Neutrophil (primary cell): ENCODE measurements around the gene FXN.
A peak's percentile ranks its signal among the peaks of the same experiment; 100 is the strongest.

Experiments
- H3K27ac ChIP-seq: fragments of 200-600 bp; sonication (generic); 2 replicates; pipeline ENCODE4 v1.5.1; 2016; ENCODE audit warnings: mild to moderate bottlenecking, moderate library complexity
- H3K27me3 ChIP-seq: fragments of 200-600 bp; sonication (generic); 2 replicates; pipeline ENCODE4 v1.6.0; 2016; ENCODE audit warnings: mild to moderate bottlenecking
- H3K36me3 ChIP-seq: fragments of 200-600 bp; sonication (generic); 2 replicates; pipeline ENCODE4 v1.5.1; 2017
- H3K4me1 ChIP-seq, 2 experiments: fragments of 200-600 bp in 1 of 2; sonication (generic) in 1 of 2; 1 replicate in 1 of 2; 2 replicates in 1 of 2; pipeline versions ENCODE4 v1.5.1 to v1.6.1; 2013 to 2016; ENCODE audit warnings: low read depth in 1 of 2, low read length in 1 of 2, mild to moderate bottlenecking in 1 of 2, moderate library complexity in 1 of 2; ENCODE audit not compliant: control insufficient read depth in 1 of 2, insufficient read depth in 1 of 2
- H3K4me3 ChIP-seq, 2 experiments: fragments of 200-600 bp in 1 of 2; sonication (generic) in 1 of 2; 1 replicate in 1 of 2; 2 replicates in 1 of 2; pipeline ENCODE4 v1.5.1; 2013 to 2016; ENCODE audit warnings: low read depth in 1 of 2, low read length in 1 of 2, mild to moderate bottlenecking in 1 of 2, moderate library complexity in 1 of 2
- H3K9me3 ChIP-seq: fragments of 200-600 bp; sonication (generic); 2 replicates; pipeline ENCODE4 v1.5.1; 2016
- CTCF ChIP-seq: fragments of 200-600 bp; sonication (generic); IDR thresholded peaks from 2 replicates; pipeline ENCODE4 v1.5.1; 2016; ENCODE audit warnings: antibody characterized with exemption

Gene FXN

DNA sequence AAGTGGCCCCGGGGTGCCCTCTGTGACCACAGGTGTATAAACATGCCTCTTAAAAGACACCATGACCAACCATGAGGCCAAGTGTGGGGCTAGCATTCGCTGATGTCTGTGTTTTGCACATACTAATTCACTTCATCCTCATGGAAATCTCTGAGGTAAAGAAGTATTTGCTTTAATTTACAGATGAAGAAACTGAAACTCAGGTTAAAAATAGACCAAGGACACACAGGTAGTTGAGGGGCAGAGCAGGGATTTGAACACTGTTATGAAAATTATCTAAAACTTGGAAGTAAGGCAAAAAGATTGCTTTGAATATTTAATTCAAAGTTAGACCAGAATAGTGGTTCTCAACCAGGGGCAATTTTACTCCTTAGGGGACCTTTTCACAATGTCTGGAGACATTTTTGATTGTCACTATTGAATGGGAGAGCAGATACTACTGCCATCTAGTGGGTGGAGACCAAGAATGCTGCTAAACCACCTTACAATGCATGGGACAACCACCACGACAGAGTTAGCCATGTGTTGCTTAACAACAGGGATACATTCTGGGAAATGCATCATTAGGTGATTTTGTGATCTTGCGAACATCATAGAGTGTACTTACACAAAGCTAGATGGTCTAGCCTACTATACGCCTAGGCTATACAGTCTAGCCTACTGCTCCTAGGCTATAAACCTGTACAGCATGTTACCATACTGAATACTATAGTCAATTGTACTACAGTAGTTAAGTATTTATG, 8.0 kb upstream of the FXN start:
- H3K9me3 ChIP-seq = no peaks in the 10 kb centered on the region
- no peak overlapping the region for H3K27ac ChIP-seq
- TF ChIP-seq CTCF = peak; percentile 36
- H3K4me3 ChIP-seq = no peak overlapping the region
- peaks cover 41 to 48% of the 10 kb centered on the region in 2 experiments for H3K4me1 ChIP-seq
- H3K27me3 ChIP-seq = no peaks in the 10 kb centered on the region
- H3K36me3 ChIP-seq = no peaks in the 10 kb centered on the region

- Histone ChIP-seq H3K27ac (no peak overlapping the region), H3K4me1 (peaks cover 41 to 60% of the 10 kb centered on the region in 2 experiments), H3K27me3 (no peaks in the 10 kb centered on the region), H3K36me3 (no peaks in the 10 kb centered on the region), H3K4me3 (no peak overlapping the region), H3K9me3 (no peaks in the 10 kb centered on the region)
- TF ChIP-seq CTCF = no peak
Measured at GRCh38 chr9:69028754-69029153, 6.8 kb upstream of the FXN start.

DNA sequence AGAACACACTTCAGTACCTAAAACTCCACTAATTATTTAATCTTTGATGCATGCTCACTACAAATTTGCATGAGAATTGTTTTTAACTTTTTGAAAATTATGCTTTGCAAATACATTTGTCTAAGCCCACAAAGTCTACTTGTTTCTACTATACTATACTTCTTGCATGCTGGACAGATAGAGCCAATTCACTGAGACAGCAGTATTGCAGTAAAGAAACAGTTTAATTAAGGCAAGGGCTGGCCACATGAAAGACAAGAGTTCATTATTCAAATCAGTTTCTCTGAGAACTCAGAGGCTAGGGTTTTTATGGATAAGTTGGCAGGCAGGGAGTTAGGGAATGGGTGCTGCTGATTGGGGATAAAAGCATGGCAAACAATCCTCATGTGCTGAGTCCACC, 6.0 kb upstream of the FXN start:
- Histone ChIP-seq H3K27me3 (no peaks in the 10 kb centered on the region), H3K9me3 (no peaks in the 10 kb centered on the region), H3K4me1 (peaks cover 41 to 66% of the 10 kb centered on the region in 2 experiments), H3K4me3 (no peak overlapping the region), H3K36me3 (no peaks in the 10 kb centered on the region), H3K27ac (peak overlapping the region; percentile 73)
- TF ChIP-seq CTCF = no peak

DNA sequence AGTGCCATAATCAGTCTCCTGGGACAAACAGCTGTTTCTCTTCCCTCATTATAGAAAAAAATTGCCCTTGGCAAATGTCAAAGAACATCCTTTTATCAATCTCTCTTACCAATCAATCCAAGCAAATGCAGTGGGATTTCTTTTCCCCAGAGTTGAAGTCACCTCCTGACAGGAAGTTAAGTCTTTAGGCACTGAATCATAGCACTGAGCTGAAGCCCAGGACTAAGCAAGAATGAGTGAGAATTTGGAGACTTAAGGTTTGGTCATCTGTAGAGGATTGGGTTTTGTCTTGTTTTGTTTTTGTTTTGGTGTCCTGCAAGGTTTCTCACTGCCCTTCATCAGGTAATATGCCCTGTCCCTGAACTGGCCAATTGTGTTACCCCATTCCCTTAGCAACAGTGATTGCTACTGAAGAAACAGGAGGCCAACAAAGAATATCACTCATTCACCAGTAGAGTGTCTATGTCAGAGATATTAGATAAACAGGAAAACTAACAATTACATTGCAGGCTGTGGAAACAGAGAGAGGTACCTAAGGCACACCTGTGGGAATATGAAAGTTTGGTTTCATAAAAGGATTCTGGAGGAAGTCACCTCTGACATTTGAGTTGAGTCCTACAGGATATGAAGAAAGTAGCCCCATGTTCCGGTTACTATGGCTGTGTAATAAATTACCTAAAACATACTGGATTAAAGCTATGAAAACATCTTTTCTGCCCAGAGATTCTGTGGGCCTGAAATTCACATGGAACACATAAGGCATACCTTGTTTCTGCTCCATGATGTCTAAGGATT, 4.5 kb upstream of the FXN start:
- no peaks in the 10 kb centered on the region for H3K9me3 ChIP-seq
- H3K4me1 ChIP-seq = peaks cover 48 to 72% of the 10 kb centered on the region in 2 experiments
- H3K36me3 ChIP-seq = no peaks in the 10 kb centered on the region
- peak overlapping the region; percentile 73 for H3K27ac ChIP-seq
- H3K27me3 ChIP-seq = no peaks in the 10 kb centered on the region
- TF ChIP-seq CTCF = no peak
- no peak overlapping the region for H3K4me3 ChIP-seq

- Histone ChIP-seq H3K4me1 (peaks cover 43 to 63% of the 10 kb centered on the region in 2 experiments), H3K9me3 (no peaks in the 10 kb centered on the region), H3K36me3 (no peaks in the 10 kb centered on the region), H3K27ac (no peak overlapping the region), H3K27me3 (no peaks in the 10 kb centered on the region), H3K4me3 (no peak overlapping the region)
- TF ChIP-seq CTCF = no peak
Measured at GRCh38 chr9:69034071-69034470, 1.5 kb upstream of the FXN start.
